HT-29 (cell line): Measurements from ENCODE around the gene ACTL7A. TPM values are rescaled to one million over a fixed set of nuclear protein-coding genes. Genes with fewer than 3 reads are reported as not detected.
"Not testable (repeated sequence)": the region's sequence is repeated elsewhere in the genome, so short reads cannot be mapped to it uniquely, and the experiment has no call there.

Experiments used
- DNase-seq: peaks from one replicate; pipeline ENCODE4 v3.0.0-alpha.2; 2015; ENCODE audit warnings: low spot score
- total RNA-seq: library from RNA; depleted of rRNA; stranded (reverse); fragments of >200 nt; shearing (Covaris generic); gene quantifications from 2 replicates; pipeline ENCODE4 v1.2.3, GENCODE V29; 2014

ACTL7A gene
- total RNA-seq, 1 experiment from 2014 or later, result not detected

DNA sequence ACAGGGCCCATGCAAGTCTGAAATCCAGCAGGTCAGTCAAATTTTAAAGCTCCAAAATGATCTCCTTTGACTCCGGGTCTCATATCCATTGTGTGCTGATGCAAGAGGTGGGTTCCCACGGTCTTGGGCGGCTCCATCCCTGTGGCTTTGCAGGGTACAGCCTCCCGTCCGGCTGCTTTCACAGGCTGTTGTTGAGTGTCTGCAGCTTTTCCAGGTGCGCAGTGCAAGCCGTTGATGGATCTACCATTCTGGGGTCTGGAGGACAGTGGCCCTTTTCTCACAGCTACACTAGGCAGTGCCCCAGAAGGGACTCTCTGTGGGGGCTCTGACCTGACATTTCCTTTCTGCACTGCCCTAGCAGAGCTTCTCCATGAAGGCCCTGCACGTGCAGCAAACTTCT is 13.8 kb upstream of the ACTL7A start:
- not testable (repeated sequence) for DNase-seq

DNA sequence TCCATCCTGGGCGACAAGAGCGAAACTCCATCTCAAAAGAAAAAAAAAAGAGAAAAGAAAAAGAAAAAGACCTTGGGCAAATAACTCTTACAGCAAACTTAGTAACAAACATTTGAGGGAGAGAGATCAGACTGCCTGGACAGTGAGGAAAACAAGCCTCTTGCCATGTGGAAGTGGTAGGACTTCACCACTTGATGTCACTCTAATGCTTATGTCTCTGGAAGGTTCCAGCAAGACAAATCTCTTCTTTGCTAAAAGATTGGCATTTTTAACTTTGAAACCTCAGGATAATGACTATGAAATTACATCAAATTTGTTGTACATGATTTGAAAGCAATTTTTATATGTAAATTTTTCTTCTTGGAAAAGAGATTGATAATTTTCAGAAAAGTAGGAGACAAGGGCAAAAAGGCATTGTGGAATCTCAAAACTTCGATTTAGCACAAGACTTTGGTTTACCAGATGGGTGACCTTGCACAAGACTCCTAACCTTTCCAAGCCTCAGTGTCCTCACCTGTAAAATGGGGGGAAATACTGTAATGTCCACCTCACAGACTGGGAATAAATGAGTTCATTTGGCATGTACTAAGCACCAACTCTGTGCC is 11.7 kb upstream of the ACTL7A start:
- peak; percentile 21 for DNase-seq

DNA sequence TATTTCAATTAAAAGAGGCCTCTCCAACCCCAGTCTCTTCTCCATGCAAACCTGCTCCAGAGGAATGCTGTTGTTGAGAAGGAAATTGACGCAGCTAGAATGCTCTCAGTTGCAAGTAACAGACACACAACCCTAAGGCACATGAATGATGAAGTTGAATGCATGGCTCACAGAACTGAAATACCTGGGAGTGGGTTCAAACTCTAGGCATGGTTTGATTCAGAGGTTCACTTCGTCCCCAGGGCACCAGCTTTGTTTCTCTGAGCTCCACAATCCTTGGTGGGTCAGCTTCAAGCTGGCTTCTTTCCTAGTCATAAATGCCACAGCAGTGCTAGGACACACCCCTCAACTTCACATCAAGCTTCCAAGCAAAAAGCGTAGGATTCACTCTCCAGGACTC is 10.9 kb upstream of the ACTL7A start:
- DNase-seq, result no peak

DNA sequence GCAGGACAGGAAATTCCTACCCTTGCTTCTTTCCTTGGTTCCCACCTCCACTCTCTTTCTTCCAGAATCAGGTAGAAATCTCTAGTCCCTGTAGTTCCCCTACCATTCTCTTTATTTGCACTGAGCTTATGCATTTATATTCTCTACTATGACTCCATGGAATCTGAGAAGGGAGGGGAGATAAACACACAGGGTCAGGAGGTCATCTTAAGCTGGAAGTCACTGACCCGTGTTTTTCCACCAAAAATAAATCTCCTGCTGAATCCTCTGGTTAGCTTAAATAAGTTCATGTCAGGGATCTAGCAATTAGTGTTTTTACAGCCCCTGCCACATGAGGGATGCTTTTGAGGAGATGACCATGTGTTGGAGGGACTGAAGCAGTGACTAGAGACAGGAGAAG is 10.0 kb upstream of the ACTL7A start:
- no peak for DNase-seq

DNA sequence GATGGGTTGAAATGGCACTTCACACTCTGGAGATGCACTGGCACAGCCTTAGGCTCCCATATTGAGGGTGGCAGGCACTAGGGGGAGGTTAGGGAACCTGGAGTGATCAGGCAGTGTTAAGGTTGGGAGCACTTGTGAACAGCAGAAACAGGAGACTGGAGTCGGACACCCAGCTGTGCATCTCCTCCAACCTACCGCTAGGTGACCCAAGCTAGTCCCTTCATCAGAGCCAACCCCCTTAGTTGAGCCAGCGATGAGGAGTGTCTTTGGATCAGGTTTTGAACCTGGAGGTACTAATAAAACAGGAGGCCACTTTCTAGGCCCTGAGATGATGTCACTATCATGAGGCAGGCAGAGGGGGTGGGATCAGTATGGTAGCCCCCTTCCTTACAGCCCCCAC is 8.0 kb upstream of the ACTL7A start:
- peak; percentile 18 for DNase-seq

DNA sequence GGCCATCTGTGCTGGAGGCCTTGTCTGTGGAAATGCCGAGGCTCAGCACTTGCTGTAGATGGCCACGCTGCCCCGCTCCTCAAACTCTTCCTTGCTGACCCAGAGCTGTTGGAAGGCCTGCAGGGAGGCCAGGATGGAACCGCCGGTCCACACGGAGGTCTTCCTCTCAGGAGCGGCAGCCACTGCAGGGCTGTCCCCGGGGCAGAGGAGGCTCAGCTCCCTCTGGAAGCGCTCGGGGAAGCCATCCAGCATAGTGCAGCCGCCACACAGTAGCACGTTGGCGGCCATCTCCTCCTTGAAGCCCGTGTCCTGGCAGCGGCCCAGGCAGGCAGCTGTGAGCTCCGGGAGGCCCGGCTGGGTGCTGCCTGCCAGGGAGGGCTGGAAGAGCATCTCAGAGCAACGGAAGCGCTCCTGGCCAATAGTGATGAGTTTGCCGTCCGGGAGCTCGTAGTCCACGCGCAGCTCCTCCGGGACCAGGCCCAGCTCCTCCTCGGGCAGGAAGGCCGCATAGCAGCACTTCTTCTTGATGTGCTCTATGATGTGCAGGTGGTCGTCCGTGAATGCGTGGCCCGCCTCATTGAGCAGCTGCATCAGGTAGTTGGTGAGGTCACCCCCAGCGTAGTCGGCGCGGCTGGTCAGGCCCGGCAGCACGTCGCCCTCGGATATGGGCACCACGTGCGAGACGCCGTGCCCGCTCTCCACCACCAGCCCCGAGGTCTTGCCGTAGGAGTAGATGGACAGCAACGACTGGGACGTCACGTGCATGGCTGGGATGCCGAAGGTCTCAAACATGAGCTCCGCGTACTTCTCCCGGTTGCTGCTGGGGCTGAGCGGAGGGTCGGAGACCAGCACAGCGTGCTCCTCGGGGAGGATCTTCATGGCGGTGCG is 7.2 kb upstream of the ACTL7A start:
- no peak for DNase-seq

DNA sequence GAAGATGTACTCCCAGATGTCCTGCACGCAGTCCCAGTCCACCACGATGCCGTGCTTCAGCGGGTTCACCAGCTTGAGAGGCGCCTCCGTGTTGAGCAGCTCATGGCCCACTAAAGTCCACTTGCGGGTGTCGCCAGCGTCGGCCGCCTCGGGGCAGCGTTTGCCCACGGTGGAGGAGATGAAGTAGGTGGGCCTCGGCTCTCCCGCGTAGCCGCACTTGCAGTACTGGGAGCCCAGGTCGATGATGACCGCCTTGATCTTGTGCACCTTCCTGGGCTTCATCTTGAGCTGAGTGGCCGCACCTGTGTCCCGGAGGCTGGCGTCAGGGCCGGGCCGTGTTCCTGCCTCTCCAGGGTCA is 6.6 kb upstream of the ACTL7A start:
- DNase-seq, result no peak

DNA sequence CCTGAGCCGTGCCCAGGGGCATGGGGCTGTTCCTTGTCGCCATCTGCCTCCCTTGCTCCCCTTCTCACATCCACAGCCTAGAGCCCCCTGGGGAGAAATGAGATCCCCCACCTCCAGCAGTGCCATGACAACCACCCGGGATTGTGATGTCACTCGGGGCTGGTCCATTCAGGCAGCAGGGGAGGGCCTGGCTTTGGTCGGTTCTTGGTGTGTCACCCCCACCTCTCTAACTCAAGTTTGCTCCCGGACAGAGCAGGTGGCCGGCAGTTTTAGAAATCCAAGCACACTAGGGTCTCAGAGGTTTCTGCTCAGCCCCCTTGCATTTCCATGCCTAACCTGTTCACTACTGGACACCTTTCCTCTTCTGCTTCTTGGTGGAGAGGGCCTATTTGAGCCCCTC is 6.2 kb upstream of the ACTL7A start, which contains the start of gene ACTL7B:
Gene ACTL7B, minus strand, starts transcription at position 99 of the 400 bp plus-strand sequence. Its CDS starts 56 bp downstream, at position 43.
- DNase-seq, result no peak

DNA sequence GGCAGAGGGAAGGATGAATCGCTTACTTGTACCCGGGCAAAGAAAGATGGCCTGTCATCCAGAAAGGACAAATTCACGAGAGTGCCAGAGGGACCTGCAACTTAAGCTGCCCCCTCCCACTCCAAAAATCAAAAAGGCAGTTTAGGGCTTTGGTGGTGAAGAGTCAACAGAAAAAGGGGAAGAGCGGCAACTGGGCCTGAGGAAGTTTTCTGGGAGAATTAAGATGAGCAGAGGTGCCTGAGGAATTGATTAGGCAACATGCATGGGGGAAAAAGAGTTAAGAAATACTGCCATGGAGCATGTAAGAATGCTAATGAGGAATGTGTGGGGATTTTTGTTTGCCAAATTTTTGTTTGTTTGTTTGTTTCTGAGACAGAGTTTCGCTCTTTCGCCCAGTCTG is 4.5 kb upstream of the ACTL7A start:
- no peak for DNase-seq

DNA sequence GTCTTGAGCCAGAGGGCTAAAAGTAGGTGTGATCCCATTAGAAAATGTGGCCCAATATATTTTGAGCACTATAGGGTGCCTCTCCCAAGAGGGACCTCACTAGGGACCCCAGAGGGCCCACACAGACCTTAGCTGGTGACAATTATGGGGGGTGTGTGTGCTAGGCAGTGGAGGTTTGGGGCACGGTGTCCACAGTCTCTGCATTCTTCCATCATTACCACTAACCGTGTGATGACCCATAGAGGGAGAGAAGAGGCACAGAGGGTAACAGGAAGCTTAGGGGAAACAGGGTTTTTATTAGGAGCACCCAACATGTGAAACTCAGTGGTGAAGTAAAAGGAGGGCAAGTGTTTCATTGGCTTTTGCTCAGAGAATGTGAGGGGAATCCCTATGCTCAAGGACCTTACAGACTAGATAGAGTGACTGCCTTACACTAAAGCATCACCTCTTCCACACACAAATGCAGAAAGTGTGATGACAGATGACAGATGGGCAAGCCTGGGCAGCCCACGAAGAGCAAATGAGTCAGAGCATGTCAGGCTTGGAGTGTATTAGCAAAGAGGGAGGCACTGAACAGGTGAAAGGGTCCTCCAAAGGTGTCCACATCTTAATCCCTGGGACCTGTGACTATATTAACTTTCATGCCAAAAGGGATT is 2.5 kb upstream of the ACTL7A start:
- DNase-seq, result no peak

DNA sequence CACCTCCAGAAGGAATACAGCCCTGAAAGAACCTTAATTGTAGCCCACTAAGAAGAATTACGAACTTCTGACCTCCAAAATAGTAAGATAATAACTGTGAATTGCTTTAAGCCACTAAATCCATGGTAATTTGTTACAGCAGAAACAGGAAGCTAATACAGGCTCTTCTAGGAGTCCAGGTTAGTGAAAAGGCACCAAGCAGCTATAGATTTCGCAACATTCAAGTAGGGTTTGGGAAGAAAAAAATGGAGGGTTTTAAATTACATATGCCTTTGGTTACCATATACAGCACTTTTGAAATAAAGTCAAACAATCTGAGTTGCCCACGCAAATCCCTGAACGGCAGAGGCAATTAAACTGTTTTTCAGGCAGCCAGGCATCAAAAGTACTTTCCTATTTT is 1.7 kb upstream of the ACTL7A start:
- no peak for DNase-seq

DNA sequence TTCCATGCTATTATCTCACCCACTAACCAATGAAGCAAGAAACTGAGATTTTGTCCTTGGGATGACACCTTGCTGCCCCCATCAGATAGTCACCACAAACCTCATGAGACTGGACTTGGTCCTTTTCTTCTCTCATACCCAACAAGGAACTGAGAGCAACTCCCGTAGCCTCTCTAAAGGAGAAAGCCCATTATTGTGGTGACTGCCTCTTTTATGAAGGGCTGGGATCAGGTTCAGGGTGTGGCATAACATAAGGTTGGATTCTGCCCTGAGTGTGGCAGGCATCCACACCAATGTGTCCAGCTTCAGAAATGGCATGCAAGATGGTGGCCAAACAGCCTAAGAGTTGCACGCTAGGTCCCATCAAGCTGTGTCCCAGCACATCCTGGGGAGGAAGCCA is 1.3 kb upstream of the ACTL7A start:
- no peak for DNase-seq

DNA sequence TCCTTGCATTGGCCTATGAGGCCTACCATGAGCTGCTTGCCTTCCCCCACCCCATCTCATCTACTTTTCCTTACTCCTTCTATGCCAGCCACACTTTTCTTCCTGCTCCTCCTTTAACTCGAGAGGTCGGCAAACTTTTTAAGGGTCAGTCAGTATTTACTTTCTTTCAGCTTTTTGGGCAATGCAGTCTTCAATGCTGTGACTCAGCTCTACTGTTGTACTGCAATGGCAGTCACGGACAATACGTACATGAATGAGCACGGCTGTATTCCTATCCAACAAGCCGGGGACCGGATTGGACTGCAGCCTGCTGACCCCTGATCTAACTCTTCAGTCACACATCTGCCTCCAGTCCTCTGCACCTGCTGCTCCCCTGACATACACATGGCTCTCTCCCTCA is 602 bp upstream of the ACTL7A start:
- no peak for DNase-seq

DNA sequence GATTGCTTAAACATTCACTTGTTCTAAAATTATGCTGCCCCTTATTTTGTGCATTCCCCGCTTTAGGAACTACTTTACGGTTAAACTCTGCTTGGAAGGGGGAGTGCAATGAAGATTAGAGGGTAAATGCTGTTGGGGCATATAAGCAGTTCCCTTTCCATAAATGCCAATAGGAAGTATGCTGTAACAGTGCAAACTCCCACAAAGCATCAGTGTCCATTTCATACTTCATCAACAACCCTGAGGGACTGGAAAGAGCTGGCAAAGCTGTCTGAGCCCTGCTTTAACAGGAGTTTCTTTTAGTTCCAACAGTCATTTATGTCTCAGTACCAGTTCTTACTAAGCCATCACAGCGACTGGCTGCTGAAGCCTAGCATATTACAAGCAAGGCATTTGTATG is 1.8 kb downstream of the ACTL7A start:
- DNase-seq, result no peak

DNA sequence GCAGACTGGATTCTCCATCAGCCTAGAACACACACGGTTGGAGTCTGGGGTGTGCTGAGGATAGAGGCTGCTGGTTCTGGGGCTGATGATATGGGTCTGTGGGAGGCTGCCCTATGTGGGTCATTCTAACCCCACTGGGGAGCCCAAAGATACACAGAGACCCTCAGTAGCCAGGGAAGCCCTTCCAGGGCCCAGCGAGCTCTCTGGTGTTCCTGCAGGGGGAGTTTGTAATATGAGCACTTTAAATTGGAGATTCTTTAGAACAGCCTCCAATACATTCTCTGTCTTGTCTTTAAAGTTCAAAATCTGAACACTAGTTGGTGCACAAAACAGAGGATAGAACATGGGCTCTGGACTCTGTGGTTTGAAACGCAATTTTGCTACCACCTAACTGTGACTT is 2.4 kb downstream of the ACTL7A start:
- no peak for DNase-seq

DNA sequence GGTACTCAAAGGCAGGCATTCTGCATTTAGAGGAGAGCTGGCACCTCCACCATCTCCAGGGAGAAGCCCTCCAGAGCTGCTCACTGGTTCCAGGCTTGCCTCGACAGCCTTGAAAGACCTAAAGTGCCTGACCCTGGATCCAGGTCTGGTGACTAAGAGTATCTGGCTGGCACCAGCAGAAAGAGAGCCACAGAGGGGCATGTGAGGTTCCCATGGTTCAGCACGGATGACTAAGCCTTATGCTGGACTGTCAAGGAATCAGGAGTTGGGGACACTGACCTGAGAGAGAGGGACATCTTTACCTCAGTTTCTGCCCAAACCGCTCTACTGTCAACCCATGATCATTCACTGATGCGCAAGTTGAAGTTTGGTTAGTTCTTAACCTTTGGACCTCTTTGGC is 3.0 kb downstream of the ACTL7A start:
- DNase-seq, result no peak

DNA sequence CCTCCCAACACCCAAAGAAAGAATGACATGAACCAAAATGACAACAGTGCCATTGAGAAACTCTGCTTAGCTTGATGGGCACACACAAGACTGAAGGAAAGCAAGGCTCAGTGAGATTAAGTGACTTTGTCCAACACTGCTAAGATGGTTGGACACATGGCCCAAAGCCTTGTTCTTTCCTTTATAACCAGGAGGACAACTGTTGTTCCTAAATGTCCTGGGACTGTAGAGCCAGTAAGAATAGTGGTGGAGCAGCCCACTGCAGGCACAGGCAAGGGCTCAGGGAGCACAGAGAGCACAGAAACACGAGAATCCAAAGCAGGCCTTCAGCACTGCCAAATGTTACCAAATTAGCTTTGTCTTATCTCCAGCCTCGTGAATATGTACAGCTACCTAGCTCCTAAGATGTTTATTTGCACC is 3.9 kb downstream of the ACTL7A start:
- DNase-seq, result no peak

DNA sequence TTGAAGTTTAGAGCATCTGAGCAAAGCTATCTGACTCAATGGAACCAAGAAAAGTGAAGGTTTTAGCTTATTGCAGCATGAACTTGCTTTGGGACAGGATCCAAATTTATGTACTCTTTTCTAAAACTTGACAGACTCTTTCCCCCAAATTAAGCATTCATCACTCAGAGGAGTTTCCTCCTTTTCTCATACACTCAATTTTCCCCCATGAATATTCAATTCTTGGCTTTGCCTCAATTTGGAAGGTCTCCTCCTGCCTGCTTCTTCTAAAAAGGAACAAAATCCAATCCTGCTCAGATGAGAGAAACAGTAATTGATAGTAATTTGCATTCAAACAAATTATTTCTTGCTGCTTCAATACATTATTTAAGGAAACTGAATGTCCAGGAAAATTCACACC is 5.0 kb downstream of the ACTL7A start:
- DNase-seq, result no peak

DNA sequence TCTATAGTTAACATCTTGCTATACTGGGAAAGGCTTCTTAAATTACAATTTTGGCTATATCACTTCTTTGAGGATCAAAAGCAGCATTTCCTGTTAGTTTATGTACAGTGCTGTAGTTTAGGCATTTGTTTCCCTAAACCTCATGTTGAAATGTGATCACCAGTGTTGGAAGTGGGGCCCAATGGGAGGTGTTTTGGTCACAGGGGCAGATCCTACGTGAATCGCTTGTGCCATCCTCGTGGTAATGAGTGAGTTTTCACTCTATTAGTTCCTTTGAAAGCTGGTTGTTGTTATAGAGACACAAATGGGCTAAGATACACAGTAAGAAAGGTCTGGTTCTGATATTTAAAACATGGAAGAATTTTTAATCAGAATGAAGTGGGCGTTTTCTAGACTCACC is 5.8 kb downstream of the ACTL7A start:
- no peak for DNase-seq

DNA sequence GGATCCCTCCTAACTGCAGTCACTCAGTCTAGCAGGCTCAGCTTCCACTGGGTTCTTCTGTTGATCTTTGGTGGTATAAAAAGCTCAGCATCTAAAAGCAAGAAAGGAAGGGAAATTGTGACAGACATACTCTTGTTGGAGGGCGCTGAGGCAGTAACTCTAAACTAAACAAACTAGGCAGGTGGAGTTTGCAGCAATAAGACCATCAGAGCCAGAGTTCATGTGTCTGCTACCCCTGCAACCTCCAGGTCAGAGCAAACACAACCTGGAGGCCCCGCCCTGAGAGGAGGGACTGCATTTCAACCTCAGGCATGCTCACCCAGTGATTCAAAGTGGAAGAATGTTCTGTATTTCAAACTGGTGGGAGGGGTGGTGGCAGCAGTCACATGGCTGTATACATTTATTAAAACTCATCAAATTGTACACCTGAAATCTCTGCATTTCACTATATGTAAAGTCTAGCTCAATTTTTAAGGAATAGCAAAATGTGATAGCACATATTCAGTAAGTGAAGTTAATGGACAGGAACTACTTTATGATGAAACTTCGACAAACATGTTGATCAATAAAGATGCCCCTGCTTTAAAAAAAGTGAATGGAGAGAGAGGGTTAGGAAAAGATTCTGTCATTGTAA is 7.1 kb downstream of the ACTL7A start:
- no peak for DNase-seq

DNA sequence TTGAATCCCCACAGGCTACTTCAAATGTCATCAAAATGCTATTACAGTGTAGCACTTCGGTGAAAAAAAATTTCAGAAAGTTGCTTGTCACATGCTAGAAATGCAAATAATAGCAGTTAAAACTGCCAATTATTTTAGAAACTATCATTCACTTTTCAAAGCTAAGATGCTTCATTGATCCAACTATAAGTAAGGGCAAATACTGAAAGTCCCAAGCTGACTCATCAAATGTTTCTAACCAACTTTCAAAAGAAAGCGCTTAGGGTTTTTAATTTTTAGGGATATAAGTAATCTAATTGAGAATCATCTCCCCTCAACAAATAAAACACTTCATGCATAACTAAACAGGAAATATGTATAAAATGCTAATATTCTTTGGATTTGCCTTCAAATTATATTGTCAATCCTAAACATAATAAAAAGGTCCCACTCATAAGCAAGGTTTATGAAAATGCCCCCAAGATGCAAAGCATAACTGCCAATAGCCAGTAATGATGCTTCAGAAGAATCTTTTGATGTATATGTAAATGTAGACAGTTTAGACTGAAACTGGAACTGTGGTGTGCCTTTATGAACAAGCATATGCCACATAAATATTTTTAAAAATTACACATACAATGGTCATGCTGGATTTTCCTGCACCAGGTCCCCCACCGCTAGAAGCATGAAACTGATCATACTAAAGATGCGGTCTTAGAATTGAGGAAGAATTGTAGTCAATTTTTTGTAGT is 12.2 kb downstream of the ACTL7A start:
- DNase-seq, result no peak

DNA sequence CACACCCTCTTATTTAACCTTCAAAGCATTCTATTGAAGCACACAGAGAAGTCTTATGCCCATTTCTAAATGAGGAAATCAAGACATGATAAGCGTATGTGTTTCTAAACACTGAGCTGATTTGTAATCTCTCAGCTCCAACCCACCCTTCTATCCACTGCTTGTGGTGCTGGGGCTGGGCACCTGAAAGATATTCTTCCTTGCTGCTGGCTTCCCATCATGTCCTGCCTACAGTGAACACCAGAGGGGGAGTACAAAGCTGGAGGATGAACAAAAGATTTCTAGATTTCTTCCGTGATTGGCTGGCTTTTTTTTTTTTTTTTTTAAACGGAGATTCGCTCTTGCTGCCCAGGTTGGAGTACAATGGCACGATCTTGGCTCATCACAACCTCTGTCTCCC is 14.4 kb downstream of the ACTL7A start:
- no peak for DNase-seq
